ENCODE results near the gene DLG2. TPM values are rescaled to one million over a fixed set of nuclear protein-coding genes. Genes with fewer than 3 reads are reported as not detected.

Gene DLG2
- polyA plus RNA-seq, 1 experiment: 0.68 TPM

DNA sequence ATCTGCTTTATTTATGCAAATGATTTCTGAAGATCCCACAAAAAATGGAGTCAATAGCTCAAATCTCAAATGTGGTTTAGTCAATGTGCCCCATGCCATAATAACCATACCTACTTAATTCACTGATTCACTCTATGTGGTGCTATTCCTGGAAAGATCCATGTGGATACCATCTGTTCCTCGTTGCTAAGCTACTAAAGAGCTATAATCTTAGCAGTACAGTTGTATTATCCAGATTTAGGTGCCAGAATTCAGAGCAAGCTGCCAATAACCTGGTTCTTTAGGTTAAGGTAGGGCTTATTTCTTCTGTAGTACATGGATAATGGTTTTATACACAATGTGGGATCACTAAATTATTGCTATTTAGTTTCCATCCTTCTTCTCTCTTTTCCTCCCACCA is 1366.3 kb downstream of the DLG2 start:
- ChIA-PET CTCF (interaction anchor here (1.1 kb wide), 1 partner anchor 424 kb away, joined by 5 read pairs; no protein-coding TSS in a partner anchor), POLR2A (no interaction called here)
- no peak overlapping the region for H3K27ac ChIP-seq (ENCODE audit: low read depth, low read length)
- DNase-seq (ENCODE audit: low read depth, low spot score): no peak
- no peaks in the 10 kb centered on the region for H3K27me3 ChIP-seq (ENCODE audit: control insufficient read depth, insufficient read depth, low read length)
- TF ChIP-seq, protein P1, sequence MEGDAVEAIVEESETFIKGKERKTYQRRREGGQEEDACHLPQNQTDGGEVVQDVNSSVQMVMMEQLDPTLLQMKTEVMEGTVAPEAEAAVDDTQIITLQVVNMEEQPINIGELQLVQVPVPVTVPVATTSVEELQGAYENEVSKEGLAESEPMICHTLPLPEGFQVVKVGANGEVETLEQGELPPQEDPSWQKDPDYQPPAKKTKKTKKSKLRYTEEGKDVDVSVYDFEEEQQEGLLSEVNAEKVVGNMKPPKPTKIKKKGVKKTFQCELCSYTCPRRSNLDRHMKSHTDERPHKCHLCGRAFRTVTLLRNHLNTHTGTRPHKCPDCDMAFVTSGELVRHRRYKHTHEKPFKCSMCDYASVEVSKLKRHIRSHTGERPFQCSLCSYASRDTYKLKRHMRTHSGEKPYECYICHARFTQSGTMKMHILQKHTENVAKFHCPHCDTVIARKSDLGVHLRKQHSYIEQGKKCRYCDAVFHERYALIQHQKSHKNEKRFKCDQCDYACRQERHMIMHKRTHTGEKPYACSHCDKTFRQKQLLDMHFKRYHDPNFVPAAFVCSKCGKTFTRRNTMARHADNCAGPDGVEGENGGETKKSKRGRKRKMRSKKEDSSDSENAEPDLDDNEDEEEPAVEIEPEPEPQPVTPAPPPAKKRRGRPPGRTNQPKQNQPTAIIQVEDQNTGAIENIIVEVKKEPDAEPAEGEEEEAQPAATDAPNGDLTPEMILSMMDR (IDR thresholded peaks at IDR 0.05; ENCODE audit: low read depth, low read length): no peak
- H3K9me3 ChIP-seq (ENCODE audit: control insufficient read depth, insufficient read depth, low read length): no peaks in the 10 kb centered on the region
- H3K4me3 ChIP-seq (ENCODE audit: low read depth, low read length): no peak overlapping the region

DNA sequence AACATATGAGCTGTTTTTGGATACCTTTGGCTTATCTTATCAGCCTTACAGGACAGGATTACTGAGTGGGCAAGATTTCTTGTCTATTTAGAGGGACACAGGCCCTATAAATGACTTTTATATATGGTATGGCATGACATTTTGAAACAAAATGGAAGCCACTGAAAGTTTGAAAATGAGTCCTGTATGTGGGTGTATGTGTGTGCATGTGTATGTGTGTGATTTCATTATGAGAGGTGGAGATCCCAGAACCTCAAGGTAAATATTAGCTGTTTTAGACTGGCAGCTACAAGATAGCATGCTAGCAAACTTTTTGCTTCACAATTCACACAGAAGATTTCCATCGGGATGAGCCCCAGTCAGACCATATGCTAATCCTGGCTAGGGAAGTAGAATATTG is 1370.5 kb downstream of the DLG2 start:
- Histone ChIP-seq H3K4me3 (ENCODE audit: low read depth, low read length) (no peak overlapping the region), H3K27me3 (ENCODE audit: control insufficient read depth, insufficient read depth, low read length) (no peaks in the 10 kb centered on the region), H3K27ac (ENCODE audit: low read depth, low read length) (no peak overlapping the region), H3K9me3 (ENCODE audit: control insufficient read depth, insufficient read depth, low read length) (no peaks in the 10 kb centered on the region)
- ChIA-PET CTCF (no interaction called here), POLR2A (no interaction called here)
- DNase-seq (ENCODE audit: low read depth, low spot score): no peak
- TF ChIP-seq, protein P1 (IDR thresholded peaks at IDR 0.05; ENCODE audit: low read depth, low read length): no peak

DNA sequence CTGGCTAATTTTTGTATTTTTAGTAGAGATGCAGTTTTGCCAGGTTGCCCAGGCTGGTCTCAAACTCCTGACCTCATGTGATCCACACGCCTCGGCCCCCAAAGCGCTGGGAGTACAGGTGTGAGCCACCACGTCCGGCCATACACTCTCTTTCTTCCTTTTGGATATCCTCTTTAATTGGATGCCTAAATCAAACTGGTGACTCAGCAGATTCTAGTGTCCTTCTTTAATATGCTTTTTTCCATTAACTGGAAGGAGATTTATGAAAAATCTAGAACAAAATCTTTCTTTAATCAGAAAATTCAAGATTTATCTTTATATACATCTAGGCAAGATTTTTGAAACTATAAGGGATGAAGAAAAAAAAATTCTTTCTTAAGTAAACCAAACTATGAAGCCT is 1371.7 kb downstream of the DLG2 start:
- H3K9me3 ChIP-seq (ENCODE audit: control insufficient read depth, insufficient read depth, low read length): no peaks in the 10 kb centered on the region
- POLR2A ChIA-PET: no interaction called here
- TF ChIP-seq, protein P1 (IDR thresholded peaks at IDR 0.05; ENCODE audit: low read depth, low read length): no peak
- CTCF ChIA-PET: no interaction called here
- no peaks in the 10 kb centered on the region for H3K27me3 ChIP-seq (ENCODE audit: control insufficient read depth, insufficient read depth, low read length)
- H3K4me3 ChIP-seq (ENCODE audit: low read depth, low read length): no peak overlapping the region
- no peak overlapping the region for H3K27ac ChIP-seq (ENCODE audit: low read depth, low read length)
- no peak for DNase-seq (ENCODE audit: low read depth, low spot score)

DNA sequence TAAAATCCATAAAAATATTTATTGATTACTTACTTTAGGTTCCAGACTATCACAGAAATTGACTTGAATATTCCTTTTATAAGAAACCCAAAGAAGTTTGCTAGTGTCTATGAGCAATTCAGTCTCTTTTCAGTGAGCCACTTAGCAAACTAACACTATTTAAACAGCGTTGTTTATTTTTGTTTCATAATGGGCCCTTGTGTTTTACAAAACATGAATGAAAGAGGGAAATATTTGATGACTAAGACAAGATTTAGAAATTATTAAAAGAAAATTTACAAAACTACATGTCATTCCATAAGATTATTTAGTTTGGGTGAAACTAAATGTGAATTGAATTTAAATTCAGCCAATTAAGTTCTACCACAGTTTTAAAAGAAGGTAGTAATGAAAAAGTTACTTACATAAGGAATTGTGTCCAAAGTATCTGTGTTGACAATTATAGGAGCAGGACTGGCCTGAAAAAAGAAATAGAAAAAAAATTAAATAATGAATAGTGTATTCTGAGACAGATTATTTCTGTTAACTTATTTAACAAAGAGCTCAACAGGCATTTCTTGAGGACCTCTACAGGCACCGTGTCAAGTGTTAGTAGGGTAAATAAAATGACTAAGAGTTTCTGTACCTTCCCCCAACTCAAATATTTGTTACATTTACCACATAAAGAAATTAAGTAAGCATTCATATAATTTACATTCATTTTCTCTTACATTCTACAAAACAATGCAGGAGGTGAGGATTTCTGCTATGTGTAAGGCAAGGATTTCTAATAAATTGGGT is 1376.1 kb downstream of the DLG2 start:
- Histone ChIP-seq H3K27me3 (ENCODE audit: control insufficient read depth, insufficient read depth, low read length) (no peaks in the 10 kb centered on the region), H3K27ac (ENCODE audit: low read depth, low read length) (no peak overlapping the region), H3K4me3 (ENCODE audit: low read depth, low read length) (no peak overlapping the region), H3K9me3 (ENCODE audit: control insufficient read depth, insufficient read depth, low read length) (no peaks in the 10 kb centered on the region)
- TF ChIP-seq, protein P1 (IDR thresholded peaks at IDR 0.05; ENCODE audit: low read depth, low read length): no peak
- DNase-seq (ENCODE audit: low read depth, low spot score): no peak
- ChIA-PET POLR2A (no interaction called here), CTCF (no interaction called here)

DNA sequence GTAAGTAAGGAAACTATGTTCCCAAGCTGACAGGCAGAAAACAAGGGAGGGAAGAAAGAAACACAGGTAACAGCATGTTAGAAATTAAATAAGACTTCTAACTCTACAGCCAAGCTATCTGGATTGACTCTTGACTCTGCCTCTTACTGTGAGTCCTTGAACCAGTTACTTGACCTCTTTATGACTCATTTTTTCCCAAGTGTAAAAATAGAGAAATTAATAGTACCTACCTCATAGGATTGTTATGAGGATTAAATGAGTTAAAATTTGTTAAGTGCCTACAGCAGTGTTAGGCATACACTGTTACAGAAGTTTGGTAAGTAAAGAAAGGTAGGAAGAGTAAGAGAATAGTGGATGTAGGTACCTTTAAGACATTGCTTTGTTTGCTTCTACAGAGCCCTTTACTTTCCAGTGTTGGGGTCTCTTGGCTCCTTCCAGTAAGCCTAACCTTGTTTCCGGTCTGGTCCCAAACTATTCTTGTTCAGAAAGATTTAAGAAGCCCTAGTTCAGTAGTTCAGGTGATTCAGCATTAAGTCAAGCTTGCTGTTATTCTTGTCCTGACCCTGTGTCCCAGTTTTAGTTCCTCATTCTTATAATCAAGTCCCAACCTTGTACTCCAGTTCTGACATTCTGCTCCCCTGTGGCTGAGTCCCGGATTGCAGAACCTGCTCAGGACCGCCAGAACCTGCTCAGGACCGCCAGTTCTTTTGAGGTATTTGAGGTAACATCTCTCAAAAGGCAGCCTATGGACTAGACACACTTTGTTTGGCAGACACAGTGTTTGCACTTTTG is 1377.6 kb downstream of the DLG2 start:
- ChIA-PET POLR2A (no interaction called here), CTCF (interaction anchor here (0.6 to 1.8 kb wide), 2 partner anchors 28 to 413 kb away, joined by 7 to 9 read pairs; no protein-coding TSS in a partner anchor)
- no peak overlapping the region for H3K27ac ChIP-seq (ENCODE audit: low read depth, low read length)
- no peaks in the 10 kb centered on the region for H3K9me3 ChIP-seq (ENCODE audit: control insufficient read depth, insufficient read depth, low read length)
- TF ChIP-seq, protein P1 (IDR thresholded peaks at IDR 0.05; ENCODE audit: low read depth, low read length): no peak
- no peaks in the 10 kb centered on the region for H3K27me3 ChIP-seq (ENCODE audit: control insufficient read depth, insufficient read depth, low read length)
- no peak overlapping the region for H3K4me3 ChIP-seq (ENCODE audit: low read depth, low read length)
- DNase-seq (ENCODE audit: low read depth, low spot score): no peak
